AG04450 (cell line): ENCODE results near the gene UXS1. TPM values are rescaled to one million over a fixed set of nuclear protein-coding genes. Genes with fewer than 3 reads are reported as not detected.

Experiments
- CTCF ChIA-PET: fragments of 300-600, 350-600 bp; formaldehyde crosslinking; extraction: SDS; loops from one replicate; lab custom pipeline; 2022; ENCODE audit warnings: antibody characterized with exemption, inconsistent platforms; lab: Charles Lee
- POLR2A ChIA-PET: fragments of 350-600 bp; formaldehyde crosslinking; extraction: SDS; loops from one replicate; lab custom pipeline; 2021; ENCODE audit warnings: antibody characterized with exemption, inconsistent platforms; lab: Yijun Ruan, JAX
- DNase-seq: peaks from one replicate; pipeline ENCODE4 v3.0.0-alpha.2; 2011; ENCODE audit warnings: low read depth, low spot score
- H3K27ac ChIP-seq: one replicate; pipeline ENCODE4 v1.5.1; 2012; ENCODE audit warnings: low read depth, low read length, control low read depth
- H3K27me3 ChIP-seq: one replicate; pipeline ENCODE4 v1.6.0; 2012; ENCODE audit warnings: low read length; ENCODE audit not compliant: control insufficient read depth, insufficient read depth
- H3K4me3 ChIP-seq: 2 replicates; pipeline ENCODE4 v1.5.1; 2011; ENCODE audit warnings: mild to moderate bottlenecking, low read depth, low read length, control low read depth
- H3K9me3 ChIP-seq: 2 replicates; pipeline ENCODE4 v1.5.1; 2012; ENCODE audit warnings: low read length; ENCODE audit not compliant: control insufficient read depth, insufficient read depth
- CTCF ChIP-seq: IDR thresholded peaks from 2 replicates; pipeline ENCODE4 v1.5.1; 2011; ENCODE audit warnings: low read depth, low read length, control low read depth, inconsistent platforms
- polyA plus RNA-seq: library from polyadenylated mRNA; depleted of rRNA; stranded (reverse); fragments of >200 nt; gene quantifications from 2 replicates; pipeline ENCODE4 v1.2.3, GENCODE V29; 2011

The UXS1 gene
- polyA plus RNA-seq, 1 experiment = 53.2 TPM

- POLR2A ChIA-PET = no interaction called here
- no peak for DNase-seq
Measured at GRCh38 chr2:106201661-106202060, 7.6 kb upstream of the UXS1 start.

GRCh38 chr2:106197878-106198277, 3.8 kb upstream of the UXS1 start:
- peak; percentile 72 for DNase-seq
- POLR2A ChIA-PET = interaction anchor here (0.7 to 1.2 kb wide), 3 partner anchors 36 to 82 kb away, joined by 3 to 4 read pairs (median 3); no protein-coding TSS in a partner anchor
- Histone ChIP-seq H3K27ac (peak overlapping the region; percentile 70), H3K27me3 (peaks cover 11% of the 10 kb centered on the region), H3K4me3 (no peak overlapping the region), H3K9me3 (no peaks in the 10 kb centered on the region; the same call in 1 of the 2 replicates)
- CTCF ChIA-PET = interaction anchor here (0.6 to 1.1 kb wide), 2 partner anchors 23 to 93 kb away, joined by 3 to 5 read pairs; no protein-coding TSS in a partner anchor
- no peak for TF ChIP-seq CTCF

More at GRCh38 chr2:106201661-106202060, 7.6 kb upstream of the UXS1 start:
- CTCF ChIA-PET = no interaction called here
- Histone ChIP-seq H3K27ac (no peak overlapping the region), H3K9me3 (no peaks in the 10 kb centered on the region), H3K4me3 (no peak overlapping the region), H3K27me3 (peaks cover 12% of the 10 kb centered on the region)
- TF ChIP-seq CTCF = no peak

GRCh38 chr2:106195981-106196380, 1.9 kb upstream of the UXS1 start:
- Histone ChIP-seq H3K27ac (no peak overlapping the region), H3K9me3 (no peaks in the 10 kb centered on the region; the same call in 1 of the 2 replicates), H3K4me3 (no peak overlapping the region), H3K27me3 (peaks cover 6% of the 10 kb centered on the region)
- no peak for DNase-seq
- POLR2A ChIA-PET = interaction anchor here (0.5 kb wide), 1 partner anchor 19 kb away, joined by 7 read pairs; no protein-coding TSS in a partner anchor
- no peak for TF ChIP-seq CTCF
- CTCF ChIA-PET = no interaction called here

GRCh38 chr2:106195456-106195855, 1.4 kb upstream of the UXS1 start:
- Histone ChIP-seq H3K27me3 (peaks cover 3% of the 10 kb centered on the region), H3K27ac (no peak overlapping the region), H3K9me3 (no peaks in the 10 kb centered on the region; the same call in 1 of the 2 replicates), H3K4me3 (no peak overlapping the region)
- DNase-seq = no peak
- ChIA-PET CTCF (interaction anchor here (1.1 kb wide), 1 partner anchor 12 kb away, joined by 3 read pairs; no protein-coding TSS in a partner anchor), POLR2A (no interaction called here)
- TF ChIP-seq CTCF = no peak

- TF ChIP-seq CTCF = no peak
- no peaks in the 10 kb centered on the region; the same call in 1 of the 2 replicates for H3K9me3 ChIP-seq
- peak overlapping the region; percentile 76 for H3K4me3 ChIP-seq
- no peak for DNase-seq
- ChIA-PET CTCF (no interaction called here), POLR2A (no interaction called here)
- H3K27me3 ChIP-seq = no peaks in the 10 kb centered on the region
- H3K27ac ChIP-seq = peak overlapping the region; percentile 31
Measured at GRCh38 chr2:106193690-106193976, 468 bp downstream of the UXS1 start.
